Cardiac muscle cell (in vitro differentiated cells and primary cell): ENCODE measurements around the gene BSG. TPM values are rescaled to one million over a fixed set of nuclear protein-coding genes. Genes with fewer than 3 reads are reported as not detected.

Experiments used
- DNase-seq, 2 donors: peaks; one replicate each; pipeline versions ENCODE4 v3.0.0 to v3.0.0-alpha.2; 2010 to 2017; ENCODE audit warnings: low read depth in 1 of 2, low spot score in 1 of 2
- H3K27ac ChIP-seq: fragments of 200-600 bp; sonication (generic); 2 replicates; pipeline ENCODE4 v1.5.1; 2016
- H3K27me3 ChIP-seq: fragments of 200-600 bp; sonication (generic); 2 replicates; pipeline ENCODE4 v1.6.0; 2016; ENCODE audit warnings: control low read depth
- H3K36me3 ChIP-seq: fragments of 200-600 bp; sonication (generic); 2 replicates; pipeline ENCODE4 v1.5.1; 2016; ENCODE audit warnings: control low read depth
- H3K4me1 ChIP-seq: fragments of 200-600 bp; sonication (generic); 2 replicates; pipeline ENCODE4 v1.8.1; 2017; ENCODE audit warnings: low read depth, mild to moderate bottlenecking, mixed run types
- H3K4me3 ChIP-seq: fragments of 200-600 bp; sonication (generic); 2 replicates; pipeline ENCODE4 v1.5.1; 2016; ENCODE audit warnings: mild to moderate bottlenecking
- H3K9me3 ChIP-seq: fragments of 200-600 bp; sonication (generic); 2 replicates; pipeline ENCODE4 v1.5.1; 2017; ENCODE audit warnings: low read depth, mild to moderate bottlenecking, control low read depth
- CTCF ChIP-seq: IDR thresholded peaks from 2 replicates; pipeline ENCODE4 v1.5.1; 2012; ENCODE audit warnings: low read depth, mild to moderate bottlenecking, low read length
- polyA plus RNA-seq: library from polyadenylated mRNA; unstranded; fragments of >200 nt; fragmentation: Nextera tagmentation; extraction: Ambion mirVana; gene quantifications from 2 replicates; pipeline ENCODE4 v1.2.1, GENCODE V29; 2016
- total RNA-seq: library from RNA; depleted of rRNA; stranded (reverse); fragments of >200 nt; gene quantifications from 2 replicates; pipeline ENCODE4 v1.2.3, GENCODE V29; 2016

Gene BSG
- total and polyA plus RNA-seq, 2 experiments from 2014 or later, result 826 to 1,204 TPM

DNA sequence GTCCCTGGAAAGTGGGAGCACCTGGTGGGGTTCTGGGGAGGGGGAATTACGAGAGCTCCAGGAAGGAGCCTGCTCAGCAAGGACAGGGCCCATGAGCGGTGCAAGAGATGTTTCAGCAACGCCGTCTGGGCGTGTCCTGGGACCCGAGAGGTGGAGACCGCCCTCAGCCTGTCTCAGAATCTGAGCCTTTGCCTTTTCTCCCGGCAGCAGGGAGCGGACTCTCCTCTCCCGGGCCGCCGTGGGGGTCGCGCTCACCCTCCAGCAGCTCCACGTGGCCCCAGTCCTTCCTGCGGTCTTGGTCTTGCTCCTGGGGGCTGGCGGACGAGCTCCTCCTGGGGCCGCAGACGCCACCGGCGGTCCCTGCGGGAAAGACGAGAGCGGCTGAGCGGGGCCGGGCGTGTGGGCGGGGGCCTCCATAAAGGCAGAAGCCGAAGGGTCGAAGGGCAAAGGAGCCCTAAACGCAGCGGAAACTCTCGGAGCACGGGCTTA is 60.2 kb downstream of the BSG start:
- Histone ChIP-seq H3K36me3 (peaks cover 7% of the 10 kb centered on the region), H3K9me3 (no peaks in the 10 kb centered on the region), H3K4me3 (peak overlapping the region; percentile 97), H3K27ac (peak overlapping the region; percentile 27), H3K4me1 (peaks cover 4% of the 10 kb centered on the region), H3K27me3 (no peaks in the 10 kb centered on the region)
- DNase-seq, result peak; percentile 60 to 66
- TF ChIP-seq CTCF, result no peak

Other genes with a start within 250 kb of the BSG start
- gene MIER2, start 227.8 kb upstream of the BSG start, total RNA-seq, result 28.8 and 32.7 TPM in 2 replicates
- 47.8 and 52.9 TPM in 2 replicates for gene MIER2, start 227.8 kb upstream of the BSG start, polyA plus RNA-seq
- 4.1 and 5.4 TPM in 2 replicates for gene C2CD4C, start 163.4 kb upstream of the BSG start, total RNA-seq
- gene C2CD4C, start 163.4 kb upstream of the BSG start, polyA plus RNA-seq, result 3.0 and 3.4 TPM in 2 replicates
- 33.6 and 56.9 TPM in 2 replicates for gene SHC2, start 111.6 kb upstream of the BSG start, total RNA-seq
- gene SHC2, start 111.6 kb upstream of the BSG start, polyA plus RNA-seq, result 39.9 and 54.6 TPM in 2 replicates
- gene MADCAM1, start 76.1 kb upstream of the BSG start, total RNA-seq, result 0.70 and 2.2 TPM in 2 replicates
- gene MADCAM1, start 76.1 kb upstream of the BSG start, polyA plus RNA-seq, result 2.5 and 3.4 TPM in 2 replicates
- gene TPGS1, start 65.1 kb upstream of the BSG start, total RNA-seq, result 67.1 and 71.1 TPM in 2 replicates
- 55.8 and 56.2 TPM in 2 replicates for gene TPGS1, start 65.1 kb upstream of the BSG start, polyA plus RNA-seq
- 205 and 247 TPM in 2 replicates for gene CDC34, start 40.8 kb upstream of the BSG start, total RNA-seq
- 205 and 207 TPM in 2 replicates for gene CDC34, start 40.8 kb upstream of the BSG start, polyA plus RNA-seq
- not detected in 2 replicates for gene GZMM, start 28.5 kb upstream of the BSG start, total RNA-seq
- 0.39 TPM in 1 of 2 replicates, not detected in the other for gene GZMM, start 28.5 kb upstream of the BSG start, polyA plus RNA-seq
- gene HCN2, start 17.3 kb downstream of the BSG start, total RNA-seq, result 1.0 and 2.3 TPM in 2 replicates
- 0.34 and 0.46 TPM in 2 replicates for gene HCN2, start 17.3 kb downstream of the BSG start, polyA plus RNA-seq
- 82.6 and 121 TPM in 2 replicates for gene POLRMT, start 60.9 kb downstream of the BSG start, total RNA-seq
- 103 and 120 TPM in 2 replicates for gene POLRMT, start 60.9 kb downstream of the BSG start, polyA plus RNA-seq
- gene FGF22, start 67.3 kb downstream of the BSG start, total RNA-seq, result not detected in 2 replicates
- 0.92 TPM in 1 of 2 replicates, not detected in the other for gene FGF22, start 67.3 kb downstream of the BSG start, polyA plus RNA-seq
- gene RNF126, start 90.6 kb downstream of the BSG start, total RNA-seq, result 76.6 and 78.5 TPM in 2 replicates
- 88.7 and 92.1 TPM in 2 replicates for gene RNF126, start 90.6 kb downstream of the BSG start, polyA plus RNA-seq
- gene FSTL3, start 103.8 kb downstream of the BSG start, total RNA-seq, result 44.4 and 46.9 TPM in 2 replicates
- 33.0 and 34.7 TPM in 2 replicates for gene FSTL3, start 103.8 kb downstream of the BSG start, polyA plus RNA-seq
- gene PRSS57, start 122.9 kb downstream of the BSG start, total RNA-seq, result not detected in 2 replicates
- gene PRSS57, start 122.9 kb downstream of the BSG start, polyA plus RNA-seq, result 0.22 TPM in 1 of 2 replicates, not detected in the other
- 63.5 and 105 TPM in 2 replicates for gene PALM, start 136.3 kb downstream of the BSG start, total RNA-seq
- gene PALM, start 136.3 kb downstream of the BSG start, polyA plus RNA-seq, result 23.0 and 33.0 TPM in 2 replicates
- gene MISP, start 178.5 kb downstream of the BSG start, total RNA-seq, result 0.18 and 1.2 TPM in 2 replicates
- gene MISP, start 178.5 kb downstream of the BSG start, polyA plus RNA-seq, result not detected in 2 replicates
- gene PTBP1, start 224.9 kb downstream of the BSG start, total RNA-seq, result 92.0 and 92.7 TPM in 2 replicates
- gene PTBP1, start 224.9 kb downstream of the BSG start, polyA plus RNA-seq, result 110 and 111 TPM in 2 replicates
- gene PLPPR3, start 249.4 kb downstream of the BSG start, total RNA-seq, result 70.8 and 88.2 TPM in 2 replicates
- 65.7 and 92.9 TPM in 2 replicates for gene PLPPR3, start 249.4 kb downstream of the BSG start, polyA plus RNA-seq